ENCODE results near the gene ITGB1BP1.

DNA sequence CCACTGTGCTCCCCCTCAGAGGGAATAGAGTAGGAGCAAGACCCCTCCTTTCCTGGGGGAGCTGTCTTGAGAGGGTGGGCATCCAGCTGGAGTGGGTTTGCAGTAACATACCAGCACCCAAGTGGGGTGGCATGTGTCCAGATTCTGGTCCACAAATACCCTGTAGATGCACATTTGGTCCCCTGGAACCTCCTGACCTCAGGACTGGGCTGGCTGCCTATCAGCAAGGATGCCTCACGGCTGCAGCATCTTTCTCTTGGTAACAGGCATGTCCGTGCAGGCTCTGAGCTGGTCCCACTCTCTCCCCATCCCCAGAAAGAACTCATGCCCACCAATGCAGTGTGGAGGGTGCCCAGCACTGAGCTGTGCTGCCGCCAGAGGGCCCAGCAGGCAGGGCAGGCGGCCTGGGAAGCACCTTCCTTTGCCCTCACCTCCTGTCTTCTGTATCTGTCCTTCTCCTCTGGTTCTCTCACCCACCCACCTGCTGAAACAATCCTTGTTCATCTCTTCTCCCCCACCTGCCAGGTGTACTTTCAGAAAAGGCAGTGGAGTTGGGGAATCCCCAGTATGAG is 47.4 kb downstream of the ITGB1BP1 start:
- TF ChIP-seq POLR2A (IDR thresholded peaks at IDR 0.05), result no peak
- TF ChIP-seq EP300 (IDR thresholded peaks at IDR 0.05; ENCODE audit: low read depth), result no peak
- TF ChIP-seq, protein P1, sequence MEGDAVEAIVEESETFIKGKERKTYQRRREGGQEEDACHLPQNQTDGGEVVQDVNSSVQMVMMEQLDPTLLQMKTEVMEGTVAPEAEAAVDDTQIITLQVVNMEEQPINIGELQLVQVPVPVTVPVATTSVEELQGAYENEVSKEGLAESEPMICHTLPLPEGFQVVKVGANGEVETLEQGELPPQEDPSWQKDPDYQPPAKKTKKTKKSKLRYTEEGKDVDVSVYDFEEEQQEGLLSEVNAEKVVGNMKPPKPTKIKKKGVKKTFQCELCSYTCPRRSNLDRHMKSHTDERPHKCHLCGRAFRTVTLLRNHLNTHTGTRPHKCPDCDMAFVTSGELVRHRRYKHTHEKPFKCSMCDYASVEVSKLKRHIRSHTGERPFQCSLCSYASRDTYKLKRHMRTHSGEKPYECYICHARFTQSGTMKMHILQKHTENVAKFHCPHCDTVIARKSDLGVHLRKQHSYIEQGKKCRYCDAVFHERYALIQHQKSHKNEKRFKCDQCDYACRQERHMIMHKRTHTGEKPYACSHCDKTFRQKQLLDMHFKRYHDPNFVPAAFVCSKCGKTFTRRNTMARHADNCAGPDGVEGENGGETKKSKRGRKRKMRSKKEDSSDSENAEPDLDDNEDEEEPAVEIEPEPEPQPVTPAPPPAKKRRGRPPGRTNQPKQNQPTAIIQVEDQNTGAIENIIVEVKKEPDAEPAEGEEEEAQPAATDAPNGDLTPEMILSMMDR (IDR thresholded peaks at IDR 0.05), result no peak
- no peak for TF ChIP-seq POLR2AphosphoS5 (IDR thresholded peaks at IDR 0.05)
